Astrocyte (in vitro differentiated cells and primary cell): ENCODE data around the gene TSC22D3.

Source experiments
- EZH2 ChIP-seq: IDR thresholded peaks from 2 replicates; pipeline ENCODE4 v1.6.1; 2012; ENCODE audit warnings: mild to moderate bottlenecking, low read length, inconsistent platforms; ENCODE audit not compliant: insufficient read depth
- TF ChIP-seq, protein P1 (sequence below): IDR thresholded peaks from 2 replicates; pipeline ENCODE4 v1.5.1; 2011; ENCODE audit warnings: low read depth, mild to moderate bottlenecking, inconsistent platforms, low read length, moderate library complexity; ENCODE audit not compliant: insufficient read depth

DNA sequence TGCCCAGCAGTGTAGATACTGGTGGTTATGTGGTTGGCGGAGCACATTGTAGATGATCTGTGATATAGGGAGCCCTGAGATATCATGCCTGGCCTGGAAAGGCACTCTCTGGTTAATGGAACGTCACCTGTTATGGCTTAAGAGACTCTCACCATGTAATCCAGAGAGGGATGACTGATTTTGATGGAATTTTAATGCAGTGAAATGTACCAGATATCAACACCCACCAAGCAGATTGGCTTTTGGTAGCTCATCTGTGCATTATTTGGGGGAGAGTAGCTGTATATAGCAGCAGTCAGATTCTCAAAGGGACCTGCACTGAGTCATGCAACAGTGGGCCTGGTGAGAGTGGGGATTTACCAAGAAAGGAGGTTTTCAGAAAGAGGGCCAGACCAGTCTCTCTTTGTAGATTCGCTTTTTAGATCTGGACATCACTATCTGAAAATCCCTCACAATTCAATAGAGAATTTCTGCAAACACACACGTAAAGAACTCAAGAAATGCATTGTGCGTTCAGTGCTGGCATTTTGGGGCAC lies 17.3 kb downstream of the TSC22D3 start:
- TF ChIP-seq, protein P1, sequence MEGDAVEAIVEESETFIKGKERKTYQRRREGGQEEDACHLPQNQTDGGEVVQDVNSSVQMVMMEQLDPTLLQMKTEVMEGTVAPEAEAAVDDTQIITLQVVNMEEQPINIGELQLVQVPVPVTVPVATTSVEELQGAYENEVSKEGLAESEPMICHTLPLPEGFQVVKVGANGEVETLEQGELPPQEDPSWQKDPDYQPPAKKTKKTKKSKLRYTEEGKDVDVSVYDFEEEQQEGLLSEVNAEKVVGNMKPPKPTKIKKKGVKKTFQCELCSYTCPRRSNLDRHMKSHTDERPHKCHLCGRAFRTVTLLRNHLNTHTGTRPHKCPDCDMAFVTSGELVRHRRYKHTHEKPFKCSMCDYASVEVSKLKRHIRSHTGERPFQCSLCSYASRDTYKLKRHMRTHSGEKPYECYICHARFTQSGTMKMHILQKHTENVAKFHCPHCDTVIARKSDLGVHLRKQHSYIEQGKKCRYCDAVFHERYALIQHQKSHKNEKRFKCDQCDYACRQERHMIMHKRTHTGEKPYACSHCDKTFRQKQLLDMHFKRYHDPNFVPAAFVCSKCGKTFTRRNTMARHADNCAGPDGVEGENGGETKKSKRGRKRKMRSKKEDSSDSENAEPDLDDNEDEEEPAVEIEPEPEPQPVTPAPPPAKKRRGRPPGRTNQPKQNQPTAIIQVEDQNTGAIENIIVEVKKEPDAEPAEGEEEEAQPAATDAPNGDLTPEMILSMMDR, result no peak
- TF ChIP-seq EZH2, result no peak
